IPS DF 19.7 (cell line): Measurements from ENCODE around the gene CHMP1A.

Source experiments
- DNase-seq: peaks from one replicate; pipeline ENCODE4 v3.0.0-alpha.2; 2013; ENCODE audit warnings: low read depth, low spot score

CHMP1A gene

GRCh38 chr16:89624777-89625761 is 32.4 kb downstream of the CHMP1A start:
- no peak for DNase-seq

GRCh38 chr16:89623511-89624261 is 33.8 kb downstream of the CHMP1A start:
- no peak for DNase-seq

GRCh38 chr16:89621698-89622409 is 35.7 kb downstream of the CHMP1A start:
- no peak for DNase-seq

- no peak for DNase-seq
These were observed 36.3 kb downstream of the CHMP1A start for GRCh38 chr16:89621136-89621697.

- no peak for DNase-seq
These were observed 37.1 kb downstream of the CHMP1A start for GRCh38 chr16:89620406-89620841.

GRCh38 chr16:89619840-89620239 is 37.7 kb downstream of the CHMP1A start:
- no peak for DNase-seq

- DNase-seq = no peak
These were observed 39.2 kb downstream of the CHMP1A start for GRCh38 chr16:89618109-89618998.

- DNase-seq = no peak
These were observed 40.5 kb downstream of the CHMP1A start for GRCh38 chr16:89617036-89617435.

GRCh38 chr16:89616623-89617022 is 40.9 kb downstream of the CHMP1A start:
- no peak for DNase-seq

GRCh38 chr16:89615596-89616090 is 41.9 kb downstream of the CHMP1A start:
- no peak for DNase-seq

- no peak for DNase-seq
These were observed 42.3 kb downstream of the CHMP1A start for GRCh38 chr16:89615176-89615575.

- no peak for DNase-seq
These were observed 43.5 kb downstream of the CHMP1A start for GRCh38 chr16:89613954-89614459.

- no peak for DNase-seq
These were observed 44.1 kb downstream of the CHMP1A start, which contains the start of gene DPEP1 for GRCh38 chr16:89613231-89613953. TSS of gene DPEP1 (plus strand) at chr16:89613642. CDS start at chr16:89630411, 16,769 bp downstream.

- no peak for DNase-seq
These were observed 44.9 kb downstream of the CHMP1A start for GRCh38 chr16:89612415-89613166.

- no peak for DNase-seq
These were observed 47.4 kb downstream of the CHMP1A start for GRCh38 chr16:89610108-89610453.

GRCh38 chr16:89607937-89608740 is 49.4 kb downstream of the CHMP1A start:
- DNase-seq = no peak

GRCh38 chr16:89607453-89607852 is 50.1 kb downstream of the CHMP1A start:
- no peak for DNase-seq

- DNase-seq = no peak
These were observed 51.5 kb downstream of the CHMP1A start for GRCh38 chr16:89606006-89606405.
